HG03025 (cell line): ENCODE results near the gene SYT9.

Source experiments
- ATAC-seq: cut with Tn5 transposase; IDR thresholded peaks from one replicate; pipeline ENCODE4 v1.9.1; 2021; ENCODE audit warnings: mild to moderate bottlenecking, moderate library complexity; ENCODE audit not compliant: unreplicated experiment, low FRiP score

Gene SYT9

DNA sequence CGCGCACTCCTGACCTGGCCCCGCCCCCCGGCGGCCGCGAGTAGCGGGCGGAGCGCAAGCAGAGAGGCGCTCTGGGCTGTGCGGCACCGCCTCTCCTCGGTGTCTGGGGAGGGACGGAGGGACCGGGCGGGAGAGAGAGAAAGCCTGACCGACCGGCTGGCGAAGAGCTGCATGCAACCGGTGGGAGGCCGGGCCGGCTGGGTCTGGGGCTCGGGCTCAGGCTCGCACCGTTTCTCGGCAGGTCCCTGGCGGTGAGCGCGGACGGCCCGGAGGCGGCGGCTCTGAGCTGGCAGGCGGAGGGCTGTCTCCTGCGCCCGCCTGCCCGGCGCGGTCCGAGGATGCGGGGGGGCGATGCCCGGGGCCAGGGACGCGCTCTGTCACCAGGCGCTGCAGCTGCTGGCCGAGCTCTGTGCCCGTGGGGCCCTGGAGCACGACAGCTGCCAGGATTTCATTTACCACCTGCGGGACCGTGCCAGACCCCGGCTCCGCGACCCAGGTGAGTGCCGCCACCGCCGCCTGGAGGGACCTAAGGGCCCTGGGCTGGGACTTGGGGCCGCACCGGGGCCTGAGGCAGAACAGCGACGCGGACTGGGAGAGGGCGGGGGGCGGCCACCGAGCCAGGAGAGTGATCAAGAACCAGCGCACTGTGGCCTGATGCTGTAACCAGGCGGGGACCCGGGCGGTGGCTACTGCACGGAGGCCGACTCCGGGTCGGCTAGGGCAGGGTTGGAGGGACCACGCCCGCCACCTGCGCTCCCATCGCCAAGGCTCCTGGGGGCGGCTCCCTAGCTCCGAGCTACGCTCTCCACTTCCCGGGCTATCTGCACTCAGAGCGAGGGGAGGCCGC is at the start of gene SYT9:
SYT9 (plus strand) TSS at position 69 of the 847 bp plus-strand sequence; CDS start at position 352, 283 bp downstream.
- ATAC-seq = peak; percentile 89

DNA sequence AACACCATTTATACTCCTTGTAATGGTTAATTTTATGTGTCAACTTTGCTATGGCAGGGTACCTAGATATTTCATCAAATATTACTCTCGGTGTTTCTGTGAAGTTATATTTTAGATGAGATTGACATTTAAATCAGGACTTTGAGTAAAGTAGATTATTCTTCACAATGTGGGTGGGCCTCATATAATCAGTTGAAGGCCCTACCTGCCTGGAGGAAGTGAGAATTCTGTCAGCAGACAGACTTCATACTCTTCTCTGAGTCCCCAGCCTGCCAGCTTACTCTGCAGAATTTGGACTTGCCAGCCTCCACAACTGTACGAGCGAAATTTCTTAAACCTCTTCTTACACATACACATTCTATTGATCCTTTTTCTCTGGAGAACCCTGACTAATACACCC is 49.3 kb upstream of the SYT9 start:
- no peak for ATAC-seq

GRCh38 chr11:7204778-7205177 is 46.9 kb upstream of the SYT9 start:
- ATAC-seq = no peak

DNA sequence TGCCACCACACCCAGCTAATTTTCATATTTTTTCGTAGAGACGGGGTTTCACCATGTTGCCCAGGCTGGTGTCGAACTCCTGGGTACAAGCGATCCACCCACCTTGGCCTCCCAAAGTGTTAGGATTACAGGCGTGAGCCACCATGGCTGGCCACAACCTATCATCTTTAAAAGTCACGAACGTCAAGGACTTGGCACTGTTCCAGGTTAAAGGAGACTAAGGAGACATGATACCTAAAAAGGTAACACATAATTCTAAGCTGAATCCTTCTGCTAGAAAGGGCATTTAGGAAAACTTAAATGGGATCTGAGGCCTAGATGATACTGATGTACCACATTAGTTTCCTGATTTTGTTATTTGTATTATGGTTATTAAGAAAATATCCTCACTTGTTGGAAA is 43.3 kb upstream of the SYT9 start:
- ATAC-seq = no peak

GRCh38 chr11:7219491-7219890 is 32.2 kb upstream of the SYT9 start:
- ATAC-seq = no peak

DNA sequence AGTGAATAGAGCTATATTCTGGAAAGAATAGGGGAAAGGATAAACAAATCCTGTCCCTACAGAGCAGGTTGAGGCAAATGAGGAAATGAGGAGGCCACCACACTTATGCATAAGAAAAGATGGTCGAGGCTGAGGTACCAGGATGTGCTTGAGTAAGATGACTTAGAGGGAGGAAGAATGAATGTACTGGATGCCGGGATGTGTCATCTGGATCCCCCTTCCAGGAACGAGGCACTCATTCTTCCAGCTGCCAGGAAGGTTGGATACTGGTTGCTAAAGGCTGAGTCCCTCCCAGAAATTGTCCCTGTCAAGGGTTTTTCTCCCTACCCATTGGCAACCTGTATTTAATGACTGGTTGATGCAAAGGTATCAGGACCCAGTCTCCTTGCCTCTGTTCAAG is 31.1 kb upstream of the SYT9 start:
- ATAC-seq = no peak

DNA sequence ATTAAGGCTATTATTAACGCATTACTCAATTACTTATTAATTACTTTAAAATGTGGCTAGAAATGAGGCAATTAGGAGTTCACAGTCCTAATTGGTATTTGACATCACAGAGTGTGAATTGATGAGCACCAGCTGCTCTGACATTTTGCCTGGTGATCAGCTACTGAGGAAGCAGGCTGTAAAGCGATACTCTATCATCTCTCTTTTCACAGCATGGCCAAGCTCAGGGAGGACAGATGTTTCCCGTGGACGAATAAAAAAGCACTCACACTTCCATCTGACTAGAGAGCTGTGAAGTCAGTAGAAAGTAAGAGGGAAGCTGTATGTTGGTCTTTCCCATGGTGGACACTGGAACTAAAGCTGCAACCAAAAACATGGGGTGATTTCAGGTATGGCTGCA is 29.1 kb upstream of the SYT9 start:
- no peak for ATAC-seq

GRCh38 chr11:7239877-7240276 is 11.8 kb upstream of the SYT9 start:
- no peak for ATAC-seq

- no peak for ATAC-seq
Observed at GRCh38 chr11:7245341-7245740, 6.4 kb upstream of the SYT9 start.

- no peak for ATAC-seq
Observed at GRCh38 chr11:7246179-7246578, 5.5 kb upstream of the SYT9 start.

GRCh38 chr11:7250166-7250565 is 1.5 kb upstream of the SYT9 start:
- no peak for ATAC-seq

DNA sequence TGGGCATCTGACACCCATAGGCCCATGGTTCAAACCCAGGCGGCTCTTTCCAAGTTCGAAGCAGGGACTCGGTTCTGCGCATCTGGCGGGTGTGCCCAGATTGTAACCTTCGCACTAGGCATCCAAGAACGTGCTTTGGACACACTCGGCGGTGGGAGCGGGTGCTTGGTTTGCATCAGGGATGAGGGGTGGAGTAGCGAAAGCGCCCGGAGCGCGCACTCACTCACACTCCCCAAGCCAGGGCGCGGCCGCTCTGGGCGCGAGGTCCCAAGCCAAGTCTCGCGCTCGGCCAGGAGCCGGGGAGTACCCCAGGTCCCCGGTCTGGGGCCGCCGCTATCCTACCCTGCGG is 243 bp upstream of the SYT9 start:
- no peak for ATAC-seq

GRCh38 chr11:7252683-7253213 is 1.0 kb downstream of the SYT9 start:
- no peak for ATAC-seq

- ATAC-seq = no peak
Observed at GRCh38 chr11:7253800-7254199, 2.1 kb downstream of the SYT9 start.

GRCh38 chr11:7254731-7255291 is 3.1 kb downstream of the SYT9 start:
- ATAC-seq = no peak

GRCh38 chr11:7256943-7257342 is 5.2 kb downstream of the SYT9 start:
- ATAC-seq = no peak

GRCh38 chr11:7257724-7258123 is 6.0 kb downstream of the SYT9 start:
- no peak for ATAC-seq

DNA sequence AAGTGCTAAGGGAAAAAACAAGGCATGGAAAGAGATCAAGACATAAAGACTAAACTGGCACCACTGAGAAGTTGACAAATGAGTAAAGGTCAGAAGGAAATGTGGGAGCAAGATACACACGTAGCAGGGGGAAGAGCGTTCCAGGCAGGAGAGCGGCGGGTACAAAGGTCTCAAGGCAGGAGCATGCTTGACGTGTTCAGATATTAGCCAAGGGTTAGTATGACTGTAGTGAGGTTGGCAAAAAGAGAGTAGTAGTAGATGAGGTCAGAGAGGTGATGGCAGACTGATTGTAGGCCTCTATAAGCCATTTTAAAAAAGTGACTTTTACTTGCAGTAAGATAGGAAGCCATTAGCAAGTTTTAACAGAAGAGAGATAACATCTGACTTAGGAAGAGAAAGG is 9.9 kb downstream of the SYT9 start:
- no peak for ATAC-seq

- no peak for ATAC-seq
Observed at GRCh38 chr11:7262672-7263071, 11.0 kb downstream of the SYT9 start.

DNA sequence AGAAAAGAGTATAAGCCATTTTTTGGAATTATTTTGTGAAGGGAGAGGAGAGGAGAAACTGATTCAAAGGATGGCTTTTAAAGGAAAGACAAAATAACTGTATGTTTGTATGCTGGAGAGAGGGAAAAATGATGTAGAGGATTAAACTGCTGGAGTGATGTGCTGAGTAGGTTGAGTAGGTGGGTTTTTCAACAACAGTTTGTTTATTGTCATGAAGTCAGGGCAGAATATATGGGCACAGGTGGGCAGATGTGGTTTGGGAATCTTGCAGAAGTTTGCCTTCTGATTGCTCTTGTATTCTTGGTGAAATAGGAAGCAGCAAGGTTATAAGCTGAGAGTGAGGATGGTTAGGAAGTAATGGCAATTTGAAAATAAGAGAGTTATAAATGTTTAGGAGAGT is 12.1 kb downstream of the SYT9 start:
- ATAC-seq = no peak

DNA sequence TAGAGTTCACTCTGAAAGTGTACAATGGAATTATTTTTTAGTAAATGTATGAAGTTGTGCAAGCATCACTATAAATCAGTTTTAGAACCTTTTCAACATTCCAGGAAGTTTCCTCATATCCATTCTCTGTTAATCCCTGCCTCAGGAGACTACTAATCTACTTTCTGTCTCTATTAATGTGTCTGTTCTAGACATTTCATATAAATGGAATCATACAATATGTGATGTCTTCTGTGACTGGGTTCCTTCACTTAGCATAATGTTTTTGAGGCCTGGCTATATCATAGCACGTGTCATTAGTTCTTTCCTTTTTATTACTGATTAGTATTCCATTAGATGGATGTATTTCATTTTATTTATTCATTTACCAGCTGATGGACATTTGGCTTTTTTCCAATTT is 17.1 kb downstream of the SYT9 start:
- no peak for ATAC-seq

GRCh38 chr11:7270233-7270865 is 18.6 kb downstream of the SYT9 start:
- no peak for ATAC-seq
